ENCODE measurements around the gene ATPAF2.

DNA sequence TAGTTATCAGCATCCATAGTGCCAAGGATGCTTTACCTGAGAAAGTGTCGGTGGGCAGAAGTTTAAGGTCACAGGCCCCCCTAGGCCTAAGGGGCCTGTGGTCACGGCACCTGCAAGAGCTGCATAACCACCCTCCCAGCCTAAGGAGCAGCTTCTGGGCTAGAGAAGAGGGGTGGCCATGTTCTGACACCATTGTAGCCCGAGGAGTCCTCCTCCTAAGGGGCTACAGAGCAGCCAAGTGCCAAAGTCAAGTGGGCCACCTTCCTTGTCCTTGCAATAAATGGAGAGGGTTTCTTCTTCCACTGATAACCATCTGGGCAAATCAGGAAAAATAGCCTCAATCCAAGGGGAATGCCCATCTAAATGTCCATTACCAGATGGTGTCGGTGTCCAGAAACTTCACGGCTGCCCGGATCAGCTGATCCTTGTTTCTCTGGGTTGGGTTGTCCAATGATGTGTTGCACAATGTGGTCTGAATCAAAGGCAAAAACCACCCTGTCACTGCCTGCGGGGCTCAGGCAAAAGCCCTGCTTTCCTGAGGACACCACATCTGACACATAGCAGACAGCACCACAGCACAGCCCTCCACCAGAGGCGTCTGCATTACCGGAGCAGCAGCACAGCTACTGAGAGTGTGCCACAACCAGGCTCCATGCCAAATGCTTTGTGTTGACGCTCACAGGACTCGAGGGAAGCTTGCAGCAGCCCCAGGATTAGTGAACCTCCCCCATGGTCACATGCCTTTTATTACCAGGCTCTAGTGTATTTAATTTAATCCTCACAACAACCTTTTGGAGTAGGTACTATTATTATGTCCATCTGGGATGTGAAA, 12.8 kb downstream of the ATPAF2 start:
- TF ChIP-seq CTCF (IDR thresholded peaks at IDR 0.05) (no peak), EP300 (IDR thresholded peaks at IDR 0.05) (no peak)
